ENCODE measurements around the gene FXYD5.

Gene FXYD5

GRCh38 chr19:35154525-35155406 lies at the start of gene FXYD5:
Gene FXYD5 (plus strand): TSS chr19:35154735. CDS start chr19:35155551, 816 bp downstream.
- peak; percentile 61 for DNase-seq (ENCODE audit: low spot score)

GRCh38 chr19:35105047-35105410 lies 49.5 kb upstream of the FXYD5 start:
- DNase-seq (ENCODE audit: low spot score): no peak

- no peak for DNase-seq (ENCODE audit: low spot score)
Measured at GRCh38 chr19:35105411-35106290, 48.9 kb upstream of the FXYD5 start.

GRCh38 chr19:35106291-35106583 lies 48.3 kb upstream of the FXYD5 start:
- DNase-seq (ENCODE audit: low spot score): no peak

GRCh38 chr19:35106898-35107541 lies 47.5 kb upstream of the FXYD5 start:
- no peak for DNase-seq (ENCODE audit: low spot score)

GRCh38 chr19:35107545-35107944 lies 47.0 kb upstream of the FXYD5 start:
- DNase-seq (ENCODE audit: low spot score): no peak

GRCh38 chr19:35108730-35109129 lies 45.8 kb upstream of the FXYD5 start:
- no peak for DNase-seq (ENCODE audit: low spot score)

GRCh38 chr19:35109395-35110112 lies 45.0 kb upstream of the FXYD5 start:
- no peak for DNase-seq (ENCODE audit: low spot score)

- no peak for DNase-seq (ENCODE audit: low spot score)
Measured at GRCh38 chr19:35110974-35111373, 43.6 kb upstream of the FXYD5 start.

GRCh38 chr19:35112995-35113688 lies 41.4 kb upstream of the FXYD5 start:
- DNase-seq (ENCODE audit: low spot score): no peak

GRCh38 chr19:35114353-35115176 lies 40.0 kb upstream of the FXYD5 start:
- peak; percentile 57 for DNase-seq (ENCODE audit: low spot score)

GRCh38 chr19:35115177-35115951 lies 39.2 kb upstream of the FXYD5 start, which contains the start of gene FXYD3:
Gene FXYD3 (plus strand): TSS chr19:35115823. CDS start chr19:35119377, 3,554 bp downstream.
- DNase-seq (ENCODE audit: low spot score): no peak

GRCh38 chr19:35116072-35116801 lies 38.3 kb upstream of the FXYD5 start:
- DNase-seq (ENCODE audit: low spot score): no peak

- DNase-seq (ENCODE audit: low spot score): no peak
Measured at GRCh38 chr19:35117116-35117515, 37.4 kb upstream of the FXYD5 start.

- DNase-seq (ENCODE audit: low spot score): no peak
Measured at GRCh38 chr19:35117799-35118198, 36.7 kb upstream of the FXYD5 start.

GRCh38 chr19:35118268-35119020 lies 36.1 kb upstream of the FXYD5 start:
- no peak for DNase-seq (ENCODE audit: low spot score)

GRCh38 chr19:35119091-35119490 lies 35.4 kb upstream of the FXYD5 start:
- DNase-seq (ENCODE audit: low spot score): no peak

- DNase-seq (ENCODE audit: low spot score): no peak
Measured at GRCh38 chr19:35119578-35120155, 34.9 kb upstream of the FXYD5 start.
